HL-60 (cell line): ENCODE data around the gene RCCD1.

Experiments
- DNase-seq, 2 experiments: peaks; one replicate each; pipeline ENCODE4 v3.0.0-alpha.2; 2010 to 2020; ENCODE audit warnings: low read depth in 1 of 2, low spot score in 1 of 2
- H3K27ac ChIP-seq: fragments of 250-450 bp; sonication (Bioruptor Pico); replicated peaks from 2 replicates; pipeline ENCODE4 v1.5.1; 2020; ENCODE audit warnings: mild to moderate bottlenecking, moderate library complexity
- H3K27me3 ChIP-seq: fragments of 250-450 bp; sonication (Bioruptor Pico); 2 replicates; pipeline ENCODE4 v1.5.1; 2021; ENCODE audit warnings: mild to moderate bottlenecking, moderate library complexity; ENCODE audit not compliant: insufficient read depth, poor library complexity, severe bottlenecking
- H3K4me3 ChIP-seq: replicated peaks from 2 replicates; pipeline ENCODE4 v1.5.1; 2011; ENCODE audit warnings: mild to moderate bottlenecking, control low read depth, low read length; ENCODE audit not compliant: insufficient read depth
- CTCF ChIP-seq: IDR thresholded peaks from one replicate; pipeline ENCODE4 v1.5.1; 2011; ENCODE audit warnings: low read length, control low read depth, inconsistent platforms; ENCODE audit not compliant: insufficient read depth
- GABPA ChIP-seq: IDR thresholded peaks from 2 replicates; pipeline ENCODE4 v1.6.1; 2012; ENCODE audit warnings: low read depth
- POLR2AphosphoS5 ChIP-seq: IDR thresholded peaks from 2 replicates; pipeline ENCODE4 v1.6.1; 2012; ENCODE audit warnings: low read depth
- REST ChIP-seq: IDR thresholded peaks from 2 replicates; pipeline ENCODE4 v1.6.1; 2012; ENCODE audit warnings: low read depth; ENCODE audit not compliant: insufficient replicate concordance
- SPI1 ChIP-seq: IDR thresholded peaks from 2 replicates; pipeline ENCODE4 v1.6.1; 2012; ENCODE audit warnings: low read depth, mild to moderate bottlenecking, borderline replicate concordance

The RCCD1 gene

GRCh38 chr15:90982135-90982534, 27.5 kb downstream of the RCCD1 start:
- Histone ChIP-seq H3K27ac (no peak overlapping the region), H3K27me3 (no peaks in the 10 kb centered on the region), H3K4me3 (no peak overlapping the region)
- TF ChIP-seq POLR2AphosphoS5: no peak
- TF ChIP-seq REST: no peak
- TF ChIP-seq GABPA: no peak
- no peak for TF ChIP-seq CTCF
- no peak for TF ChIP-seq SPI1
- no peak for DNase-seq

- H3K27me3 ChIP-seq: no peaks in the 10 kb centered on the region
- no peak overlapping the region for H3K4me3 ChIP-seq
- no peak for DNase-seq
- H3K27ac ChIP-seq: no peak overlapping the region
- TF ChIP-seq REST (no peak), GABPA (no peak), SPI1 (no peak), CTCF (no peak), POLR2AphosphoS5 (no peak)
These were observed 32.3 kb downstream of the RCCD1 start for GRCh38 chr15:90986790-90987507.

- Histone ChIP-seq H3K27ac (no peak overlapping the region), H3K4me3 (no peak overlapping the region), H3K27me3 (no peaks in the 10 kb centered on the region)
- no peak for DNase-seq
- TF ChIP-seq SPI1: no peak
- TF ChIP-seq CTCF: no peak
- TF ChIP-seq REST: no peak
- no peak for TF ChIP-seq POLR2AphosphoS5
- no peak for TF ChIP-seq GABPA
These were observed 33.0 kb downstream of the RCCD1 start for GRCh38 chr15:90987561-90988141.
